Measurements from ENCODE around the gene PTPRG. TPM values are rescaled to one million over a fixed set of nuclear protein-coding genes. Genes with fewer than 3 reads are reported as not detected.
A peak's percentile ranks its signal among the peaks of the same experiment; 100 is the strongest.

The PTPRG gene
- total RNA-seq, 1 experiment from 2014 or later, result 69.3 TPM

DNA sequence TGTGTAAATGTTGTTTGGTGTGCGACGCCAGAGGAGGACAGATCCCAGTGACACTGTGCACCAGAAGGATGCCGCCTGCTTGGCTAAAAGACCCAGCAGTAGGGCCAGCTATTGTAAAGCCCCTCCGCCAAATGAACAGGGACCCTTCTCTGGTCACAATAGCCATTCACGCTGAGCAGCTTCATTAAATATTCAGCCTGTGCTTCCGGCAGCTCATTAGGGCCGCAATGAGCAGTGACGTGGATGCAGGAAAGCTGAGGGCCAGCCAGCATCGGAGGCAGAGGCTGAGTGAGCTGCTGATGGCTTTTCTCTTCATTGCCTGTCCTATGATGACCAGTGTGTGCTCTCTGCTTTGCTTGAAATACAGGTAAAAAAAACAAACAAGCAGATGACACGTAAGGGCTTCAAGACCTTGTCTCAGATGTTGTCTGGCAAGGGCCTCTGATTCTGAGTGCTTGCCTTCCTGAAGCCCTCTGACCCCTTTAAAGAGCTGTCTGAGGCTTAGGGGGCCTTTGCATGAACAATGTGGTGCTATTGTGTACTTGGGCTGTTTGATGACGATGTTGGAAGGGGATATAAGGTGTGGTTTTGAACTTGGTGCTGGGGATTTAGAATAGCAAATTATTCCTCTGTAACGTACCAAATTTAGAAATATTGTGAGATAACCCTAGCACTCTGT is 681.6 kb downstream of the PTPRG start:
- H3K4me3 Mint-ChIP-seq, result peak overlapping the region in 1 of 2 experiments; percentile 28; a peak in 1 of 5 replicates
- WGBS (ENCODE audit: extremely low coverage, insufficient read length, low lambda C conversion rate), result no CpG with 5 or more reads among the region's 12 CpGs
- H3T11ph ChIP-seq (ENCODE audit: low read length), result no peak overlapping the region

More for the DNA sequence above, 681.6 kb downstream of the PTPRG start:
- H3K4me1 Mint-ChIP-seq, result peaks cover 58 to 62% of the 10 kb centered on the region in 2 experiments
- Histone ChIP-seq H2AFZ (ENCODE audit: low read length) (no peak overlapping the region), H3K56ac (ENCODE audit: insufficient read length, low read depth, low read length) (no peak overlapping the region), H3K79me1 (ENCODE audit: insufficient read depth, low read depth, low read length, poor library complexity, severe bottlenecking) (no peaks in the 10 kb centered on the region), H2BK120ac (ENCODE audit: low read depth, low read length, poor library complexity, severe bottlenecking) (no peak overlapping the region), H2BK15ac (ENCODE audit: low read depth, low read length) (no peak overlapping the region), H3K79me2 (ENCODE audit: insufficient read depth, low read length) (no peaks in the 10 kb centered on the region), H4K5ac (ENCODE audit: insufficient read length, low read depth, low read length) (no peak overlapping the region), H3K18ac (ENCODE audit: insufficient read length, low read depth, low read length) (no peak overlapping the region), H3K27ac (ENCODE audit: insufficient read length, low read depth, low read length) (no peak overlapping the region), H3K9me3 (ENCODE audit: control insufficient read depth, low read depth, low read length) (no peaks in the 10 kb centered on the region), H2AK5ac (ENCODE audit: insufficient read length, low read length) (no peak overlapping the region), H2BK5ac (ENCODE audit: insufficient read length, low read length) (no peak overlapping the region), H3K4ac (ENCODE audit: low read depth, low read length) (no peak overlapping the region), H4K20me1 (ENCODE audit: control insufficient read depth, insufficient read depth, insufficient read length) (peaks cover 2% of the 10 kb centered on the region), H3K14ac (ENCODE audit: insufficient read depth, low read length) (no peak overlapping the region), H2BK20ac (ENCODE audit: low read depth, low read length, poor library complexity, severe bottlenecking) (no peak overlapping the region), H2BK12ac (ENCODE audit: insufficient read length, low read depth, low read length) (no peak overlapping the region), H3K4me1 (ENCODE audit: insufficient read depth, low read length) (peaks cover 8% of the 10 kb centered on the region), H3K23ac (ENCODE audit: insufficient read length, low read depth, low read length) (no peak overlapping the region), H4K8ac (replicated peaks; ENCODE audit: insufficient read length, low read depth, low read length) (no peak overlapping the region), H3K4me2 (ENCODE audit: insufficient read depth, insufficient read length, low read length) (no peak overlapping the region), H3K27me3 (ENCODE audit: insufficient read depth, low read length) (no peaks in the 10 kb centered on the region), H3K23me2 (ENCODE audit: insufficient read length, low read depth, low read length, poor library complexity, severe bottlenecking) (no peaks in the 10 kb centered on the region), H3K9ac (ENCODE audit: extremely low read depth, insufficient read length, low read length) (no peak overlapping the region), H4K91ac (ENCODE audit: insufficient read length, low read depth, low read length) (no peak overlapping the region)
- peak overlapping the region; percentile 61 to 81 (median 66); a peak in 6 of 7 replicates for H3K27ac Mint-ChIP-seq
- TF ChIP-seq CTCF (conservative IDR thresholded peaks at IDR 0.05), result no peak
- DNase-seq, result peak; percentile 37
- no peaks in the 10 kb centered on the region for H3K27me3 Mint-ChIP-seq (ENCODE audit: low read depth)
- peaks cover 0 to 5% (median 0%) of the 10 kb centered on the region in 3 experiments; a peak in 5 of 7 replicates for H3K36me3 Mint-ChIP-seq (ENCODE audit: insufficient read depth in 1 of 3, low read depth in 3 of 3)
- H3K9me3 Mint-ChIP-seq, result no peaks in the 10 kb centered on the region
